Lung (tissue), 12 donors: ENCODE results near the gene MID1IP1. TPM values are rescaled to one million over a fixed set of nuclear protein-coding genes. Genes with fewer than 3 reads are reported as not detected.

ENCODE experiments used
- ATAC-seq: fragments of 200-7000 bp; cut with Tn5 transposase; one replicate; pipeline ENCODE4 v1.9.1; 2020; ENCODE audit warnings: moderate number of reproducible peaks; ENCODE audit not compliant: insufficient read depth, low FRiP score
- DNase-seq, 3 donors: peaks; one replicate each; pipeline ENCODE4 v3.0.0-alpha.2; 2013 to 2017
- H3K27ac ChIP-seq, 2 donors: one replicate each; pipeline ENCODE4 v1.5.1; 2013; ENCODE audit warnings: mild to moderate bottlenecking in 2 of 2, moderate library complexity in 2 of 2, control low read depth in 1 of 2, inconsistent platforms in 1 of 2, low read depth in 1 of 2, low read length in 1 of 2
- H3K27me3 ChIP-seq, 3 donors: one replicate each; pipeline ENCODE4 v1.5.1; 2013; ENCODE audit warnings: low read length in 2 of 3; ENCODE audit not compliant: control insufficient read depth in 3 of 3, insufficient read depth in 3 of 3
- H3K36me3 ChIP-seq, 4 donors: one replicate each; pipeline ENCODE4 v1.5.1; 2013; ENCODE audit warnings: low read length in 4 of 4, mild to moderate bottlenecking in 1 of 4, moderate library complexity in 1 of 4; ENCODE audit not compliant: control insufficient read depth in 4 of 4, insufficient read depth in 4 of 4
- H3K4me1 ChIP-seq, 5 donors: one replicate each; pipeline ENCODE4 v1.5.1; 2013; ENCODE audit warnings: low read length in 5 of 5, mild to moderate bottlenecking in 2 of 5, moderate library complexity in 1 of 5; ENCODE audit not compliant: control insufficient read depth in 5 of 5, insufficient read depth in 5 of 5
- H3K4me3 ChIP-seq: one replicate; pipeline ENCODE4 v1.5.1; 2013; ENCODE audit warnings: mild to moderate bottlenecking, control low read depth, moderate library complexity
- H3K9ac ChIP-seq, 2 donors: one replicate each; pipeline ENCODE4 v1.5.1; 2013; ENCODE audit warnings: low read length in 2 of 2, control low read depth in 1 of 2; ENCODE audit not compliant: insufficient read depth in 1 of 2
- H3K9me3 ChIP-seq, 4 donors: one replicate each; pipeline ENCODE4 v1.5.1; 2013; ENCODE audit warnings: low read length in 3 of 4, mild to moderate bottlenecking in 1 of 4, moderate library complexity in 1 of 4; ENCODE audit not compliant: control insufficient read depth in 4 of 4, insufficient read depth in 3 of 4
- CTCF ChIP-seq: IDR thresholded peaks from 2 replicates; pipeline ENCODE4 v1.5.1; 2012; ENCODE audit warnings: mild to moderate bottlenecking; ENCODE audit errors: control extremely low read depth, extremely low read depth
- WGBS, 2 donors: extraction: QIAGEN DNeasy Blood & Tissue Kit; methylation state at CpG; one replicate each; pipeline ENCODE4 v1.1.7; 2013; 5-methylcytosine and 5-hydroxymethylcytosine counted together
- polyA plus RNA-seq, 2 donors: library from polyadenylated mRNA; stranded (reverse); fragments of 200-250 nt; gene quantifications; one replicate each; pipeline ENCODE4 v1.2.1, GENCODE V29; 2013
- total RNA-seq, 2 donors: library from RNA; depleted of rRNA in 1 of 2; stranded (reverse); fragments of >200 nt in 1 of 2; gene quantifications; one replicate each; pipeline ENCODE4 v1.2.1, GENCODE V29; 2014 to 2021
- donor health status: control.
- donor health status: control.
- donor health status: Bipolar disorder and iron deficiency.
- donor health status: healthy.
- donor health status: DM: yes; HTN: yes; CAD: no.

MID1IP1 gene
- total and polyA plus RNA-seq, 4 donors, result 49.0 to 156 (median 107) TPM

GRCh38 chrX:38845426-38845825, 44.2 kb downstream of the MID1IP1 start:
- Histone ChIP-seq H3K4me1 (peaks cover 0 to 2% (median 0%) of the 10 kb centered on the region in 5 donors), H3K27me3 (peaks cover 2 to 11% (median 9%) of the 10 kb centered on the region in 3 donors), H3K36me3 (no peaks in the 10 kb centered on the region), H3K27ac (no peak overlapping the region), H3K9ac (no peak overlapping the region), H3K4me3 (no peak overlapping the region), H3K9me3 (no peaks in the 10 kb centered on the region)
- 76 to 96% methylated on average over 4 of the region's 4 CpGs for WGBS, 2 donors
- ATAC-seq (no peak), DNase-seq (no peak)
- TF ChIP-seq CTCF, result no peak

DNA sequence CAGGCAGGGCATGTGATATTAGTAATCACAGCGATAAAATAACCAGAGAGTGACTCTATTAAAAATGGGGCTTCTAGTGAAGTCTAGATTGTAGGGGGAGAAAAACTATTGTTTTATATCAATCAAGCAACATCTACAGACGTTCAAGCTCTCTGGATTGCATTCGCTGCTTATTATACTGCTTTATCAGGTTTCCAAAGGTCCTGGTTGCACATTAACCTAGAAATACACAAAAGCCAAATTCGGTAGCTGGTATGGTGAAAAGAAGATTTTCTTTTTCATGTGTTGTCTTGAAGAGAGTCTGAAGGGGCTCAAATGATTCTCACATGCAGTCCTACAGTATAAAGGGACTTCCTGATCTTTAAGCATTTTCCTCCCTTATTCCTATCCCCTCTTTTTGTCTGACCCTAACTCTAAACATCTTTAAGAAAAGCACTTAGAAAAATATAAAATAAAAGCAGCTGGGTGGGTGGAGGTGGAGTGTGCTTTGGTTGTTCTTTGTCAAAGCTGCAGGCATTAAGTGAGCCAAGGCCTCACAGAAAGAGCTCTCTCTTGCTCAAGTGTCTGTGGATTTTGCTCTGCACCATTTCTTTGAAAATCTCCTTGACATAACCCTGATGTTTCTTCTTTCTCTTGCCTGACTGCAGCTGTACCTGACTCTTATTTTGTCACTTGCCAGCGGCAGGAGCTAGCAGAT, 46.1 kb downstream of the MID1IP1 start:
- Histone ChIP-seq H3K27ac (no peak overlapping the region), H3K36me3 (no peaks in the 10 kb centered on the region), H3K4me1 (no peaks in the 10 kb centered on the region), H3K27me3 (peaks cover 2 to 11% (median 9%) of the 10 kb centered on the region in 3 donors), H3K4me3 (no peak overlapping the region), H3K9me3 (no peaks in the 10 kb centered on the region), H3K9ac (no peak overlapping the region)
- peak in 1 of 3 donors; percentile 31 for DNase-seq
- 68 to 91% methylated on average over 5 of the region's 5 CpGs for WGBS, 2 donors
- no peak for TF ChIP-seq CTCF
- no peak for ATAC-seq

GRCh38 chrX:38847903-38848230, 46.6 kb downstream of the MID1IP1 start:
- Histone ChIP-seq H3K27me3 (peaks cover 2 to 8% (median 6%) of the 10 kb centered on the region in 3 donors), H3K27ac (no peak overlapping the region), H3K9ac (no peak overlapping the region), H3K4me1 (no peaks in the 10 kb centered on the region), H3K9me3 (no peaks in the 10 kb centered on the region), H3K36me3 (no peaks in the 10 kb centered on the region), H3K4me3 (no peak overlapping the region)
- peak in 1 of 3 donors; percentile 27 for DNase-seq
- no peak for TF ChIP-seq CTCF
- ATAC-seq, result no peak
- 53 to 67% methylated on average over 1 of the region's 1 CpG for WGBS, 2 donors
